Mucosa of descending colon (tissue), 3 donors: ENCODE data around the gene ASCL5. TPM values are rescaled to one million over a fixed set of nuclear protein-coding genes. Genes with fewer than 3 reads are reported as not detected.

ENCODE experiments used
- ATAC-seq: fragments of 200-7000 bp; cut with Tn5 transposase; one replicate; pipeline ENCODE4 v1.9.1; 2020; ENCODE audit warnings: mild to moderate bottlenecking, moderate library complexity
- DNase-seq, 3 donors: peaks; one replicate each; pipeline ENCODE4 v3.0.0-alpha.2; 2020
- H3K36me3 ChIP-seq: fragments of 200-600 bp; one replicate; pipeline ENCODE4 v1.8.0; 2021; ENCODE audit warnings: low read depth, mild to moderate bottlenecking
- H3K4me1 ChIP-seq: fragments of 200-600 bp; one replicate; pipeline ENCODE4 v1.8.0; 2021; ENCODE audit warnings: low read depth, mild to moderate bottlenecking
- H3K4me3 ChIP-seq: fragments of 200-600 bp; one replicate; pipeline ENCODE4 v1.8.0; 2021; ENCODE audit warnings: mild to moderate bottlenecking
- H3K9me3 ChIP-seq: fragments of 200-600 bp; one replicate; pipeline ENCODE4 v1.8.0; 2021; ENCODE audit warnings: mild to moderate bottlenecking
- CTCF ChIP-seq: fragments of 200-600 bp; IDR thresholded peaks from one replicate; pipeline ENCODE4 v1.8.0; 2022; ENCODE audit warnings: antibody characterized with exemption, mild to moderate bottlenecking
- intact Hi-C, 2 donors: fragments of 100-400 bp; cut with DNase I in 1 of 2; cut with micrococcal nuclease in 1 of 2; formaldehyde crosslinking; loops; one replicate each; pipeline versions ENCODE4 v1.11.0 to v1.11.1; 2022; cut with DNase I, micrococcal nuclease
- total RNA-seq, 3 donors: library from RNA; stranded (reverse); fragmentation: NEBNext Ultra II Directional in 2 of 3; extraction: Animal tissue kit (Norgen Biotek cat#: 25700) in 2 of 3; gene quantifications; one replicate each; pipeline versions ENCODE4 v1.2.1 to v1.2.4, GENCODE V29; 2021 to 2023
- donor health status: DM: no; HTN: no; CAD: no; lungs with moderate emphysema.
- donor health status: DM: no; HTN: no; CAD: no.
- donor health status: DM: no; HTN: yes; CAD: no.

ASCL5 gene
- total RNA-seq, 3 donors from 2014 or later = not detected

GRCh38 chr1:201090541-201090940 lies 36.4 kb downstream of the ASCL5 start:
- DNase-seq (no peak), ATAC-seq (no peak)
- Histone ChIP-seq H3K36me3 (no peaks in the 10 kb centered on the region), H3K9me3 (no peaks in the 10 kb centered on the region), H3K4me3 (no peak overlapping the region), H3K4me1 (no peaks in the 10 kb centered on the region)
- intact Hi-C loops = no loop called here
- TF ChIP-seq CTCF = no peak

GRCh38 chr1:201089596-201089995 lies 37.4 kb downstream of the ASCL5 start:
- H3K36me3 ChIP-seq = no peaks in the 10 kb centered on the region
- no peaks in the 10 kb centered on the region for H3K4me1 ChIP-seq
- intact Hi-C loops = no loop called here
- H3K9me3 ChIP-seq = no peaks in the 10 kb centered on the region
- H3K4me3 ChIP-seq = no peak overlapping the region
- DNase-seq (no peak), ATAC-seq (no peak)
- TF ChIP-seq CTCF = no peak

DNA sequence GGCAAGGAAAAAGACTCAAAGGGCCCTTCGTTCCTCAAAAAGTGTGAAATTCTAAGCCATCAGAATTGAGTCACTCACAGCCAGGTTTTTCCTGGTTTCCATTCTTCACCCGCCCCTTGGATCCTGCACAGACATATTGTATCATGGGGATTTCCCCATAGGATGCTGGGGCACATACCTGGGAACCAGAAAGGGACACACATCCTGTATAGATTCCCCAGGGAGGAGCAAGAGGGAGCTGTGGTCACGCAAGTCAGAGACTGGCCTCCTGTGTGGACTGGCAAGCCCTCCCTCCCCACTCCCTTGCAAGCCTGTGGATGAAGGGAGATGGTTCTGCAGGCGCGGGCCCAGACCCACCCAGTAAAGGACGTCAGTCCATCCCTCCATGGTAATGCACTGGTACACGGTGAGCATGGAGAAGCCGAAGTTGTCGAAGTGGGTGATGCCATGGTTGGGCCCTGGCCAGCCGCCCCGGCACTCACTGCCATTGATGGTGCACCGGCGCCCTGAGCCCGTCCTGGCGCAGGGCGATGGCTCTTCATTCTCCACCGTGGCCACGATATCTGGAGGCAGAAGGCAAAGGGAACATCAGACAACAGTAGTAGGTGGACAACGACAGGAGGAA lies 38.0 kb downstream of the ASCL5 start:
- Histone ChIP-seq H3K4me3 (no peak overlapping the region), H3K4me1 (no peaks in the 10 kb centered on the region), H3K36me3 (no peaks in the 10 kb centered on the region), H3K9me3 (no peaks in the 10 kb centered on the region)
- DNase-seq (no peak), ATAC-seq (no peak)
- TF ChIP-seq CTCF = no peak
- intact Hi-C loops = no loop called here

DNA sequence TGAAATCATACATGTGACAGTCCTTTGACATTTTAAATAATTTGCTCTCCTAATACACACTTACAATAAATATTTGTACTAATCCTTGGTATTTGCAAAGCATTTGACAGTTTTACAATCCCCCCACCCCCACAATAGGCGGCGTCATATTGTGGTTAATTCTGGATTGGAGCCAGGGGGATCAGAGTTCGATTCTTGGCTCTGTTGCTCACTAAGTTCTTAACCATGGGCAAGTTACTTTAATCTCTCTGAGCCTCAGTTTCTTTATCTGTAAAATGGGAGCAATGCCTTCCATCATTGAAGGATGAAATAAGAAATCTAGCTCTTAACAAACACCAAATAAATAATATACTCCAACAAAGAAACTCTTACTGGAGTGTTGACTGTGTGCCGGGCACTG lies 38.6 kb downstream of the ASCL5 start:
- no peak for ATAC-seq
- DNase-seq = no peak
- intact Hi-C loops = no loop called here
- Histone ChIP-seq H3K4me1 (no peaks in the 10 kb centered on the region), H3K36me3 (no peaks in the 10 kb centered on the region), H3K9me3 (no peaks in the 10 kb centered on the region), H3K4me3 (no peak overlapping the region)
- TF ChIP-seq CTCF = no peak

DNA sequence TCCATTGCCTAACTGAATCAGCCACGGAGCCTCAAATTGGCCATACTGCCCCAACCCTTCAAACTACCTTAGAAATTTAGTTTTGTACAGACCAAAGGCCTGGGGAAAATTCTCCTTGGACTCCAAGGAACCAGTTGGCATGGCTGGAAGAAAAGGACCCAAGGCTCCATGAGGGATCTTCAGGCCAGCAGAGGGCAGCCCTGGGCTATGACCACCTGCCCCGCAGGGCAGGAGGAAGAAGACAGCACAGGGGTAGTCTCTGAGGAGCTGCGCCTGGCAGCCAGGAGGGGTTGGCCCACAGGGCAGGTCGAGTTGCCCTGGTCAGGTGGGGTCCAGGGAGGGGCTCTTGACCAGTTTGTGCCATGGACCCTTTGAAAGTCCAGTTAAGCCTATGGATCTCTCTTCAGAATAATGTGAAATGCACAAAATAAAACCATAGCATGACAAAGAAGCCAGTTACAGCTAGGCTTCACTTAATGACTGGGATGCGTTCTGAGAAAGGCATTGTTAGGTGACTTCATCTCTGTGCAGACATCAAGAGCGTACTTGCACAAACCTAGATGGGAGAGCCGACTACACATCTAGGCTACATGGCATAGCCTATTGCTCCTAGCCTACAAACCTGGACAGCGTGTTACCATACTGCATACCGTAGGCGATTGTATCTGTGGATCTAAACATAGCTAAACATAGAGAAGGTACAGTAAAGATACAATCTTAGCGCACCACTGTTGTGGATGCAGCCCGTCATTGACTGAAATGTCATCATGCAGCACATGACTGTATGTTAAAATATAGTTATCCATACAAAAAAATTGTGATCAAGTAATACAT lies 40.9 kb downstream of the ASCL5 start:
- peak; percentile 90 for ATAC-seq
- intact Hi-C loops = no loop called here
- H3K4me1 ChIP-seq = no peaks in the 10 kb centered on the region
- H3K4me3 ChIP-seq = no peak overlapping the region
- no peaks in the 10 kb centered on the region for H3K36me3 ChIP-seq
- H3K9me3 ChIP-seq = no peaks in the 10 kb centered on the region
- TF ChIP-seq CTCF = peak; percentile 35
- peak in 2 of 3 donors; percentile 78 to 87 for DNase-seq
